SK-N-SH treated with all-trans-retinoic acid at 6 μM for 48 hours (cell line): ENCODE measurements around the gene CTDNEP1.
A peak's percentile ranks its signal among the peaks of the same experiment; 100 is the strongest.

Experiments
- ATAC-seq: fragments of 200-7000 bp; cut with Tn5 transposase; 3 replicates; pipeline ENCODE4 v1.9.1; 2020; ENCODE audit warnings: mild to moderate bottlenecking, moderate library complexity
- BACH2 ChIP-seq: fragments of 250-450 bp; sonication (Bioruptor Pico); IDR thresholded peaks from 2 replicates; pipeline ENCODE4 v1.9.0; 2021; ENCODE audit warnings: mild to moderate bottlenecking, borderline replicate concordance
- CREB5 ChIP-seq: fragments of 250-450 bp; sonication (Bioruptor Pico); IDR thresholded peaks from 2 replicates; pipeline ENCODE4 v1.5.1; 2020; ENCODE audit warnings: low read depth, mild to moderate bottlenecking, moderate library complexity
- CSDC2 ChIP-seq: fragments of 250-450 bp; sonication (Bioruptor Pico); IDR thresholded peaks from 2 replicates; pipeline ENCODE4 v1.5.0; 2020; ENCODE audit warnings: mild to moderate bottlenecking, moderate library complexity
- CSRNP3 ChIP-seq: fragments of 250-450 bp; sonication (Bioruptor Pico); IDR thresholded peaks from 2 replicates; pipeline ENCODE4 v1.5.1; 2021; ENCODE audit warnings: mild to moderate bottlenecking, moderate library complexity
- ESRRG ChIP-seq: fragments of 250-450 bp; sonication (Bioruptor Pico); IDR thresholded peaks from 2 replicates; pipeline ENCODE4 v1.6.1; 2021; ENCODE audit warnings: mild to moderate bottlenecking
- GLIS3 ChIP-seq: fragments of 250-450 bp; sonication (Bioruptor Pico); IDR thresholded peaks from 2 replicates; pipeline ENCODE4 v1.5.0; 2020; ENCODE audit warnings: mild to moderate bottlenecking, moderate library complexity
- OSR1 ChIP-seq: fragments of 250-450 bp; sonication (Bioruptor Pico); IDR thresholded peaks from 2 replicates; pipeline ENCODE4 v1.8.0; 2022; ENCODE audit warnings: moderate library complexity, mild to moderate bottlenecking, inconsistent platforms
- PATZ1 ChIP-seq: fragments of 250-450 bp; sonication (Bioruptor Pico); IDR thresholded peaks from 2 replicates; pipeline ENCODE4 v1.8.0; 2020; ENCODE audit warnings: mild to moderate bottlenecking, moderate library complexity, borderline replicate concordance
- POU6F1 ChIP-seq: fragments of 250-450 bp; sonication (Bioruptor Pico); IDR thresholded peaks from 2 replicates; pipeline ENCODE4 v1.8.0; 2021; ENCODE audit warnings: low read depth, mild to moderate bottlenecking, moderate library complexity, borderline replicate concordance
- PPARA ChIP-seq: fragments of 250-450 bp; sonication (Bioruptor Pico); IDR thresholded peaks from 2 replicates; pipeline ENCODE4 v1.5.0; 2020; ENCODE audit warnings: mild to moderate bottlenecking, borderline replicate concordance
- RARB ChIP-seq: fragments of 250-450 bp; sonication (Bioruptor Pico); IDR thresholded peaks from 2 replicates; pipeline ENCODE4 v1.8.0; 2021; ENCODE audit warnings: mild to moderate bottlenecking, moderate library complexity
- TOX ChIP-seq: fragments of 250-450 bp; sonication (Bioruptor Pico); IDR thresholded peaks from 2 replicates; pipeline ENCODE4 v1.8.0; 2021; ENCODE audit warnings: mild to moderate bottlenecking, moderate library complexity, borderline replicate concordance
- TSHZ2 ChIP-seq: fragments of 250-450 bp; sonication (Bioruptor Pico); IDR thresholded peaks from 2 replicates; pipeline ENCODE4 v1.5.0; 2020; ENCODE audit warnings: mild to moderate bottlenecking, moderate library complexity
- ZC3H10 ChIP-seq: fragments of 250-450 bp; sonication (Bioruptor Pico); IDR thresholded peaks from 2 replicates; pipeline ENCODE4 v1.5.1; 2021; ENCODE audit warnings: mild to moderate bottlenecking, moderate library complexity
- ZFP3 ChIP-seq: fragments of 250-450 bp; sonication (Bioruptor Pico); IDR thresholded peaks from 2 replicates; pipeline ENCODE4 v1.5.0; 2020; ENCODE audit warnings: mild to moderate bottlenecking, moderate library complexity
- ZFP30 ChIP-seq: fragments of 450-650 bp; formaldehyde crosslinking; IDR thresholded peaks from 2 replicates; pipeline ENCODE4 v1.5.0; 2022; ENCODE audit warnings: mild to moderate bottlenecking, moderate library complexity
- ZNF70 ChIP-seq: fragments of 450-650 bp; formaldehyde crosslinking; IDR thresholded peaks from 2 replicates; pipeline ENCODE4 v1.5.0; 2020; ENCODE audit warnings: mild to moderate bottlenecking, moderate library complexity

CTDNEP1 gene

GRCh38 chr17:7219812-7220592 is 31.5 kb downstream of the CTDNEP1 start, which contains the start of the genes ACADVL and DLG4:
Gene ACADVL (plus strand): TSS chr17:7219938. CDS start chr17:7219985, 47 bp downstream.
Gene DLG4 (minus strand): TSS chr17:7219836.
- ATAC-seq, result peak; percentile 79
- TF ChIP-seq RARB (CRISPR knock-in tag), result no peak
- TF ChIP-seq ZNF70 (CRISPR knock-in tag), result 0 out of 2 replicates have a peak, but pooled peaks have one; percentile 18
- no peak for TF ChIP-seq OSR1
- no peak for TF ChIP-seq CSRNP3 (CRISPR knock-in tag)
- TF ChIP-seq CSDC2, result no peak
- no peak for TF ChIP-seq PATZ1
- no peak for TF ChIP-seq POU6F1 (CRISPR knock-in tag)
- no peak for TF ChIP-seq ZC3H10
- TF ChIP-seq PPARA (CRISPR knock-in tag), result peak; percentile 72; the same call in 1 of the 2 replicates
- no peak for TF ChIP-seq TOX (CRISPR knock-in tag)
- TF ChIP-seq TSHZ2, result no peak
- no peak for TF ChIP-seq ZFP30 (CRISPR knock-in tag)
- peak; percentile 76; the same call in 1 of the 2 replicates for TF ChIP-seq GLIS3 (CRISPR knock-in tag)

GRCh38 chr17:7219229-7219811 is 32.2 kb downstream of the CTDNEP1 start:
- no peak for ATAC-seq
- TF ChIP-seq CREB5, result no peak
- no peak for TF ChIP-seq ZFP3 (CRISPR knock-in tag)
- 0 out of 2 replicates have a peak, but pooled peaks have one; percentile 26 for TF ChIP-seq PATZ1
- 0 out of 2 replicates have a peak, but pooled peaks have one; percentile 59 for TF ChIP-seq RARB (CRISPR knock-in tag)
- TF ChIP-seq ESRRG, result no peak
- TF ChIP-seq TSHZ2, result 0 out of 2 replicates have a peak, but pooled peaks have one; percentile 19
- no peak for TF ChIP-seq BACH2 (CRISPR knock-in tag)
